Gastroesophageal sphincter (tissue), 3 donors: Measurements from ENCODE around the gene RPL27.

Experiments used
- POLR2A ChIP-seq, 2 donors: fragments of 450-650 bp; IDR thresholded peaks; one replicate each; pipeline ENCODE4 v1.6.1; 2017; ENCODE audit warnings: antibody characterized with exemption in 2 of 2, mild to moderate bottlenecking in 2 of 2, moderate library complexity in 1 of 2
- TF ChIP-seq, protein P1 (sequence below), 4 experiments: fragments of 200-600 bp in 2 of 4; fragments of 450-650 bp in 2 of 4; sonication (generic) in 1 of 4; IDR thresholded peaks; one replicate each; pipeline ENCODE4 v1.5.1; 2017 to 2019; ENCODE audit warnings: antibody characterized with exemption in 4 of 4, mild to moderate bottlenecking in 2 of 4, moderate library complexity in 2 of 4

DNA sequence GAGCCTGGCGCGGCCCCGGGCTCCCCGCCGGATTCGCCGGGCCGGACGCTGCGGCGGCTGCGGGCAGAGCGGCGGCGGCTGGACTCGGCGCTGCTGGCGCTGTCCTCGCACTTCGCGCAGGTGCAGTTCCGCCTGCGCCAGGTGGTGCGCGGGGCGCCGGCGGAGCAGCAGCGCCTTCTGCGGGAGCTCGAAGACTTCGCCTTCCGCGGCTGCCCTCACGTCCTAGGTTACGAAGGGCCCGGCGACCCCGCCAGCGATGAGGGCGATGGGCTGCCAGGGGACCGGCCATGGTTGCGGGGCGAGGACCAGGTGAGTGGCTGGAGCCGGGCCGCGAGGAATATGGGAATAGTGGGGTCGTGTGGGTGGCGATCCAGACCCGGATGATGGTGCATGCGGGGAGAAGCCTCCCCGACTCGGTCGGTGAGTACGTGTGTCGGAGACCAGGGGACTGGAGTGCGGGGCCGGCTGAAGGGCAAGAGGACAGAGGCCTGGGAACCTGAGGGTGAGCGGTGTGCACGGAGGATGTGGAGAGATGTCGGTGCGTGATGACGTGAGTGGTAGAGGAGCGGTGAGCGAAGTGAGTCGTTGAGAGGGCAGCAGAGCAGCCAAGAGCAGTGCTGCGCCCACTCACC, 17.3 kb upstream of the RPL27 start:
- TF ChIP-seq, protein P1, sequence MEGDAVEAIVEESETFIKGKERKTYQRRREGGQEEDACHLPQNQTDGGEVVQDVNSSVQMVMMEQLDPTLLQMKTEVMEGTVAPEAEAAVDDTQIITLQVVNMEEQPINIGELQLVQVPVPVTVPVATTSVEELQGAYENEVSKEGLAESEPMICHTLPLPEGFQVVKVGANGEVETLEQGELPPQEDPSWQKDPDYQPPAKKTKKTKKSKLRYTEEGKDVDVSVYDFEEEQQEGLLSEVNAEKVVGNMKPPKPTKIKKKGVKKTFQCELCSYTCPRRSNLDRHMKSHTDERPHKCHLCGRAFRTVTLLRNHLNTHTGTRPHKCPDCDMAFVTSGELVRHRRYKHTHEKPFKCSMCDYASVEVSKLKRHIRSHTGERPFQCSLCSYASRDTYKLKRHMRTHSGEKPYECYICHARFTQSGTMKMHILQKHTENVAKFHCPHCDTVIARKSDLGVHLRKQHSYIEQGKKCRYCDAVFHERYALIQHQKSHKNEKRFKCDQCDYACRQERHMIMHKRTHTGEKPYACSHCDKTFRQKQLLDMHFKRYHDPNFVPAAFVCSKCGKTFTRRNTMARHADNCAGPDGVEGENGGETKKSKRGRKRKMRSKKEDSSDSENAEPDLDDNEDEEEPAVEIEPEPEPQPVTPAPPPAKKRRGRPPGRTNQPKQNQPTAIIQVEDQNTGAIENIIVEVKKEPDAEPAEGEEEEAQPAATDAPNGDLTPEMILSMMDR (IDR thresholded peaks at IDR 0.05): peak in 3 of 4 experiments; percentile 10 to 42 (median 36)
- no peak for TF ChIP-seq POLR2A (IDR thresholded peaks at IDR 0.05)
